Neural progenitor cell (in vitro differentiated cells): ENCODE results near the gene KRTCAP2. TPM values are rescaled to one million over a fixed set of nuclear protein-coding genes. Genes with fewer than 3 reads are reported as not detected.
A peak's percentile ranks its signal among the peaks of the same experiment; 100 is the strongest.

Source experiments
- DNase-seq: peaks from one replicate; pipeline ENCODE4 v3.0.0-alpha.2; 2016; ENCODE audit warnings: low spot score
- H2AFZ ChIP-seq: fragments of 200-600 bp; sonication (generic); replicated peaks from 2 replicates; pipeline ENCODE4 v1.6.1; 2016; ENCODE audit warnings: antibody characterized with exemption
- H3F3A ChIP-seq: fragments of 200-600 bp; sonication (generic); 2 replicates; pipeline ENCODE4 v1.6.1; 2016; ENCODE audit warnings: antibody characterized with exemption, low read depth
- H3K27ac ChIP-seq: fragments of 200-600 bp; sonication (generic); 2 replicates; pipeline ENCODE4 v1.5.1; 2016; ENCODE audit warnings: mild to moderate bottlenecking
- H3K27me3 ChIP-seq: fragments of 200-600 bp; sonication (generic); 2 replicates; pipeline ENCODE4 v1.6.1; 2016; ENCODE audit warnings: mild to moderate bottlenecking, moderate library complexity
- H3K36me3 ChIP-seq: fragments of 200-600 bp; sonication (generic); 2 replicates; pipeline ENCODE4 v1.5.1; 2016
- H3K4me1 ChIP-seq: fragments of 200-600 bp; sonication (generic); 2 replicates; pipeline ENCODE4 v1.6.1; 2016; ENCODE audit warnings: mixed run types
- H3K4me2 ChIP-seq: fragments of 200-600 bp; sonication (generic); 2 replicates; pipeline ENCODE4 v1.6.1; 2016
- H3K4me3 ChIP-seq: fragments of 200-600 bp; sonication (generic); 2 replicates; pipeline ENCODE4 v1.5.1; 2016
- H3K79me2 ChIP-seq: fragments of 200-600 bp; sonication (generic); 2 replicates; pipeline ENCODE4 v1.6.1; 2016; ENCODE audit warnings: low read depth
- H3K9ac ChIP-seq: fragments of 200-600 bp; sonication (generic); 2 replicates; pipeline ENCODE4 v1.6.1; 2016
- H3K9me3 ChIP-seq: fragments of 200-600 bp; sonication (generic); 2 replicates; pipeline ENCODE4 v1.5.1; 2016; ENCODE audit warnings: low read depth
- H4K20me1 ChIP-seq: fragments of 200-600 bp; sonication (generic); 2 replicates; pipeline ENCODE4 v1.6.1; 2016; ENCODE audit warnings: low read depth
- H3K27ac Mint-ChIP-seq: 3 replicates; pipeline ENCODE4 v1.8.0; 2021; ENCODE audit warnings: mixed read lengths
- H3K27me3 Mint-ChIP-seq: 2 replicates; pipeline ENCODE4 v1.8.0; 2022; ENCODE audit warnings: low read depth, mild to moderate bottlenecking, inconsistent platforms, moderate library complexity, mixed read lengths; ENCODE audit not compliant: insufficient read depth
- H3K36me3 Mint-ChIP-seq: 3 replicates; pipeline ENCODE4 v1.8.0; 2021; ENCODE audit warnings: mixed read lengths
- H3K4me1 Mint-ChIP-seq: 3 replicates; pipeline ENCODE4 v1.8.0; 2021; ENCODE audit warnings: mixed read lengths
- H3K4me3 Mint-ChIP-seq: 3 replicates; pipeline ENCODE4 v1.8.0; 2021; ENCODE audit warnings: mild to moderate bottlenecking, moderate library complexity, mixed read lengths
- H3K9me3 Mint-ChIP-seq: 3 replicates; pipeline ENCODE4 v1.8.0; 2020; ENCODE audit warnings: mixed read lengths
- CTCF ChIP-seq: fragments of 200-600 bp; sonication (generic); IDR thresholded peaks from 2 replicates; pipeline ENCODE4 v1.5.1; 2017; ENCODE audit warnings: antibody characterized with exemption, mild to moderate bottlenecking
- EZH2 ChIP-seq: fragments of 200-600 bp; sonication (generic); IDR thresholded peaks from 2 replicates; pipeline ENCODE4 v1.6.1; 2017; ENCODE audit warnings: antibody characterized with exemption, mild to moderate bottlenecking, moderate library complexity
- EZH2phosphoT487 ChIP-seq: fragments of 200-600 bp; sonication (generic); IDR thresholded peaks from 2 replicates; pipeline ENCODE4 v1.6.1; 2017; ENCODE audit warnings: antibody characterized with exemption
- total RNA-seq: library from RNA; depleted of rRNA; stranded (reverse); fragments of >200 nt; gene quantifications from 2 replicates; pipeline ENCODE4 v1.2.3, GENCODE V29; 2015; ENCODE audit warnings: low replicate concordance

KRTCAP2 gene
- total RNA-seq, 1 donor from 2014 or later = 37.8 TPM

GRCh38 chr1:155133799-155134281, 39.3 kb downstream of the KRTCAP2 start:
- Histone ChIP-seq H3K4me1 (peaks cover 21% of the 10 kb centered on the region), H4K20me1 (no peaks in the 10 kb centered on the region), H3K79me2 (peaks cover 22% of the 10 kb centered on the region), H3K27me3 (peaks cover 20% of the 10 kb centered on the region), H3K9ac (no peak overlapping the region), H3K4me2 (no peak overlapping the region), H3F3A (peaks cover 38% of the 10 kb centered on the region), H2AFZ (no peak overlapping the region), H3K4me3 (no peak overlapping the region), H3K9me3 (no peaks in the 10 kb centered on the region), H3K36me3 (no peaks in the 10 kb centered on the region), H3K27ac (no peak overlapping the region)
- no peak for DNase-seq
- Mint-ChIP-seq H3K27me3 (peaks cover 18% of the 10 kb centered on the region), H3K9me3 (no peaks in the 10 kb centered on the region), H3K36me3 (peaks cover 11% of the 10 kb centered on the region), H3K4me3 (peak overlapping the region; percentile 63), H3K27ac (no peak overlapping the region), H3K4me1 (peaks cover 55% of the 10 kb centered on the region)
- no peak for TF ChIP-seq CTCF
- TF ChIP-seq EZH2 = no peak
- TF ChIP-seq EZH2phosphoT487 = no peak

GRCh38 chr1:155131856-155132255, 41.2 kb downstream of the KRTCAP2 start:
- peaks cover 36% of the 10 kb centered on the region for H3K27me3 Mint-ChIP-seq
- Histone ChIP-seq H3K4me2 (no peak overlapping the region), H3K9ac (no peak overlapping the region), H3K36me3 (no peaks in the 10 kb centered on the region), H3K27me3 (peaks cover 40% of the 10 kb centered on the region), H3K4me1 (peaks cover 41% of the 10 kb centered on the region), H3K9me3 (no peaks in the 10 kb centered on the region), H3K27ac (no peak overlapping the region), H4K20me1 (peaks cover 6% of the 10 kb centered on the region), H2AFZ (no peak overlapping the region), H3K79me2 (peaks cover 3% of the 10 kb centered on the region), H3F3A (peaks cover 42% of the 10 kb centered on the region), H3K4me3 (no peak overlapping the region)
- peak overlapping the region; percentile 44 for H3K4me3 Mint-ChIP-seq
- H3K27ac Mint-ChIP-seq = peak overlapping the region; percentile 42
- TF ChIP-seq CTCF = no peak
- no peak for TF ChIP-seq EZH2
- TF ChIP-seq EZH2phosphoT487 = no peak
- H3K36me3 Mint-ChIP-seq = peaks cover 2% of the 10 kb centered on the region
- no peak for DNase-seq
- peaks cover 58% of the 10 kb centered on the region for H3K4me1 Mint-ChIP-seq
- no peaks in the 10 kb centered on the region for H3K9me3 Mint-ChIP-seq

DNA sequence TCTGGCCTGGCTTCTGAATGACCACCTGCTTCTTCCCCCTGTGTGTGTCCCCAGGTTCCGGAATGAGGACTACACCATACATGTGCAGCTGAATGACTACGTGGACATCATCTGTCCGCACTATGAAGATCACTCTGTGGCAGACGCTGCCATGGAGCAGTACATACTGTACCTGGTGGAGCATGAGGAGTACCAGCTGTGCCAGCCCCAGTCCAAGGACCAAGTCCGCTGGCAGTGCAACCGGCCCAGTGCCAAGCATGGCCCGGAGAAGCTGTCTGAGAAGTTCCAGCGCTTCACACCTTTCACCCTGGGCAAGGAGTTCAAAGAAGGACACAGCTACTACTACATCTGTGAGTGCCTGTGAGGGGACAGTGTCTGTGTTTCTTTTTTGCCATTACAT, 41.8 kb downstream of the KRTCAP2 start:
- H3K79me2 ChIP-seq = no peaks in the 10 kb centered on the region
- H3K27ac ChIP-seq = no peak overlapping the region
- H3K4me2 ChIP-seq = no peak overlapping the region
- H3K9me3 ChIP-seq = no peaks in the 10 kb centered on the region
- peaks cover 6% of the 10 kb centered on the region for H4K20me1 ChIP-seq
- H2AFZ ChIP-seq = no peak overlapping the region
- TF ChIP-seq EZH2phosphoT487 = no peak
- no peak for TF ChIP-seq EZH2
- TF ChIP-seq CTCF = no peak
- H3K4me3 Mint-ChIP-seq = peak overlapping the region; percentile 31
- H3K9me3 Mint-ChIP-seq = no peaks in the 10 kb centered on the region
- H3K4me3 ChIP-seq = no peak overlapping the region
- peaks cover 42% of the 10 kb centered on the region for H3F3A ChIP-seq
- no peak for DNase-seq
- peaks cover 39% of the 10 kb centered on the region for H3K27me3 Mint-ChIP-seq
- H3K4me1 ChIP-seq = peaks cover 45% of the 10 kb centered on the region
- peaks cover 57% of the 10 kb centered on the region for H3K4me1 Mint-ChIP-seq
- H3K9ac ChIP-seq = no peak overlapping the region
- H3K36me3 Mint-ChIP-seq = peaks cover 2% of the 10 kb centered on the region
- H3K27ac Mint-ChIP-seq = no peak overlapping the region
- H3K27me3 ChIP-seq = peaks cover 46% of the 10 kb centered on the region
- no peaks in the 10 kb centered on the region for H3K36me3 ChIP-seq
